ENCODE measurements around the gene RABGEF1.

- no peak for TF ChIP-seq MAFK (IDR thresholded peaks at IDR 0.05; ENCODE audit: low read depth, low read length)
- no peak for TF ChIP-seq KDM1A (IDR thresholded peaks at IDR 0.05; ENCODE audit: borderline replicate concordance, low read length)
- TF ChIP-seq CEBPB (IDR thresholded peaks at IDR 0.05; ENCODE audit: low read depth, low read length): no peak
- TF ChIP-seq CTCF (IDR thresholded peaks at IDR 0.05; ENCODE audit: control extremely low read depth in 1 of 3, insufficient read depth in 1 of 3, low read depth in 1 of 3, low read length in 3 of 3): no peak
- TF ChIP-seq EP300 (IDR thresholded peaks at IDR 0.05; ENCODE audit: borderline replicate concordance in 1 of 2, low read depth in 2 of 2, low read length in 2 of 2): no peak
- TF ChIP-seq GABPA (IDR thresholded peaks at IDR 0.05; ENCODE audit: borderline replicate concordance, insufficient read depth, low read length): no peak
- TF ChIP-seq YY1 (IDR thresholded peaks at IDR 0.05; ENCODE audit: low read depth, low read length): no peak
Measured at GRCh38 chr7:66694286-66694685, 46.2 kb upstream of the RABGEF1 start.
